GM12801 (cell line): ENCODE data around the gene MYLIP.

Source experiments
- TF ChIP-seq, protein P1 (sequence below): IDR thresholded peaks from one replicate; pipeline ENCODE4 v1.5.1; 2011; ENCODE audit warnings: control low read depth; ENCODE audit not compliant: insufficient read length; ENCODE audit errors: extremely low read depth

The MYLIP gene

DNA sequence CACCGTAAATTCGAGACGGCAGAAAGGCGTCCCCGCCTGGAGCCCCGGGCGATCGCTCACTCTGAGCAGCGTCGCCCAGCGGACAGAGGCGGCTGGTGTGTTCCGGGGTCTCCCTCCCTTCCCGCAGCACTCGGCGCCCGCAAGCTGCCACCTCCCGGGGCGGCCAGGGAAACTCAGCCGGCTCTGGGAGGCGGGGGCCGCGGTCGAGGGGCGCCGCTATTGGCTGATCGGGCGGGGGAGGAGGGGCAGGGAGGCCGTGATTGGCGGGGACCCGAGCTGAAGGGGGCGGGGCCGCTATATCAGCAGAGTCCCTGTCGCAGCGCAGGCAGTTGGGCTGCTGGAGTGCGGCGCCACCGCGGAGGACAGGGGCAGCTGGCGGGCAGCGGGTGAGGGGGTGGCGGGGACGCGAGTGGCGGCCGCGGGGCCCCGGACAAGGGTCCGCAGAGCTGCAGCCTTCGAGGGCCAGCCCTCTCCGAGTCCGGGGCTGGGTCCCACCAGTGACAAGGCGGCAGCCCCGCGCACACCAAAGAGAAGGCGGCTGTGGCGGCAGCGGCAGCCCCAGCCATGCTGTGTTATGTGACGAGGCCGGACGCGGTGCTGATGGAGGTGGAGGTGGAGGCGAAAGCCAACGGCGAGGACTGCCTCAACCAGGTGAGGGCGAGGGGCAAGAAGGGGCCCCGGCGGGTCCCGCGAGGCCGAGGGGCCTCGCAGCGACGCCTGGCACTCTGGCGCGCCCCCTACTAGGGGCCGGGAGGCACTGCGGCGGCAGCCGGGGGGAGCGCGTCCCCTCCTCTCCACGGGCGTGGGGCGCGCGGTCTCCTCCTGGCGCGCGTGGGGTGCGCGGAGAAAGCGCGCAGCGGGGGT is at the start of gene MYLIP:
Gene MYLIP (plus strand): TSS at position 328 of the 864 bp plus-strand sequence. CDS start 237 bp downstream, at position 565.
- TF ChIP-seq, protein P1, sequence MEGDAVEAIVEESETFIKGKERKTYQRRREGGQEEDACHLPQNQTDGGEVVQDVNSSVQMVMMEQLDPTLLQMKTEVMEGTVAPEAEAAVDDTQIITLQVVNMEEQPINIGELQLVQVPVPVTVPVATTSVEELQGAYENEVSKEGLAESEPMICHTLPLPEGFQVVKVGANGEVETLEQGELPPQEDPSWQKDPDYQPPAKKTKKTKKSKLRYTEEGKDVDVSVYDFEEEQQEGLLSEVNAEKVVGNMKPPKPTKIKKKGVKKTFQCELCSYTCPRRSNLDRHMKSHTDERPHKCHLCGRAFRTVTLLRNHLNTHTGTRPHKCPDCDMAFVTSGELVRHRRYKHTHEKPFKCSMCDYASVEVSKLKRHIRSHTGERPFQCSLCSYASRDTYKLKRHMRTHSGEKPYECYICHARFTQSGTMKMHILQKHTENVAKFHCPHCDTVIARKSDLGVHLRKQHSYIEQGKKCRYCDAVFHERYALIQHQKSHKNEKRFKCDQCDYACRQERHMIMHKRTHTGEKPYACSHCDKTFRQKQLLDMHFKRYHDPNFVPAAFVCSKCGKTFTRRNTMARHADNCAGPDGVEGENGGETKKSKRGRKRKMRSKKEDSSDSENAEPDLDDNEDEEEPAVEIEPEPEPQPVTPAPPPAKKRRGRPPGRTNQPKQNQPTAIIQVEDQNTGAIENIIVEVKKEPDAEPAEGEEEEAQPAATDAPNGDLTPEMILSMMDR: no peak

DNA sequence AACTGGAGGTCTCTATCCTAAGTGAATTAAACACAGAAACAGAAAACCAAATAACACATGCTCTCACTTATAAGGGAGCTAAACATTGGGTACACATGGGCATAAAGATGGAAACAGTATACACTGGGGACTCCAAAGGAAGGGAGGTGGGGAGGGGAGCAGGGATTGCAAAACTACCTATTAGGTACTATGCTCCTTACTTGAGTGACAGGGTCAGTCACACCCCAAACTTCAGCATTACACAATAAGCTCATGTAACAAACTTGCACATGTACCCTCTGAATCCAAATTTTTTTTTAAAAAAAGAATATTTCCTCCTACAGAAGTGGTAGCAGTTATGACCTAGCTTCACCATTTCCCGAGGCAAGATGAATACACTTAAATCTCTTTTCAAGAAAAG is 49.5 kb upstream of the MYLIP start:
- TF ChIP-seq, protein P1: no peak

DNA sequence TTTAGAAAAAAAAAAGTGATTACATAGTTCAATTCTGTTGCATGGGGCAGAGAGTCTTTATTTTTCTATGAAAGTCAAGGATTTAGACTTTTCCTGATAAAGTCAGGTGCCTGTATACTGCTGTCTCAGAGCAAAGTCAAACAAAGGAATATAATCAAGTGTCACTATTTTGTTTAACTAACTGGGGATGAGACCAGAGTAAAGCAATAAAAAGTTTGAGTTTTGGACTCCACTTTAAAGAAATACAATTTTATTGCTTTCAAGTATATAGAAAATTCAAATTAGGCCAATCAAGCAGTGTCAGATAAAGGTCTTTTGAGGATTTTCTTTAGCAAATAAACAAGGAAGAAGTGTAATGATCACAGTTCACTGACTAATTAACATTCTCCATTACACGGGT is 48.7 kb upstream of the MYLIP start:
- TF ChIP-seq, protein P1: no peak

DNA sequence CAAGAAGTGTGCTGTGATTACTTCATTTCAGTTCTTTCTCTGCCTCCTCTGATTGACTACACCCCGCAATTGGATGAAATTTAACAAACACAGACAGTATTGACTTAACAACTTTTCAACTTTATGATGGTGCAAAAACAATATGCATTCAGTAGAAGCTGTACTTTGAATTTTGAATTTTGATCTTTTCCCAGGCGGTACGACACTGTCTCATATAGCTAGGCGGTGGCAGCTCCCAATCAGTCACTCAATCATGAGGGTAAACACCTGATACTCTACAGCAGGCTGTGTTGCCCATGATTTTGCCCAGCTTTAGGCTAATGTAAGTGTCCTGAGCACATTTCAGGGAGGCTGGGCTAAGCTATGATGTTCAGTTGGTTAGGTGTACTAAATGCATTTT is 47.6 kb upstream of the MYLIP start:
- TF ChIP-seq, protein P1: no peak

DNA sequence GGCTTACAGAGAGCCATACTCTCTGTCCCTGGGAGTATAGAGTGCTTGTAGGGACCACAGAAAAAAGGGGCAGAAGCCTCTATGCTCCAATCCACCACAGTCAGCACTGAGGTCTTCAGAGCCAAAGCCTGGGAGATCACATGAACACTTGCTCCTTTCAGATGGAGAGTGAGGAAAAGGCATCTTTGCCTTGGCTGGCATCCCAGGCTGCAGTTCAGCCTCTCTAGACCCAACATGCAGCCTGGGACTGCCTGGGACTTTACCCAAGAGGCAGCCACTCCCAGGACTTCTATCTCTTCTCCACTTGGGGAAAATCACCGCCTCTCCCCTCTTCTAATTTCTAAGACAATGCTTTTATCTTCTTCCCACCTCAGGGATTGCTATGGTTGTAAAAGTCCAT is 46.5 kb upstream of the MYLIP start:
- TF ChIP-seq, protein P1: no peak

DNA sequence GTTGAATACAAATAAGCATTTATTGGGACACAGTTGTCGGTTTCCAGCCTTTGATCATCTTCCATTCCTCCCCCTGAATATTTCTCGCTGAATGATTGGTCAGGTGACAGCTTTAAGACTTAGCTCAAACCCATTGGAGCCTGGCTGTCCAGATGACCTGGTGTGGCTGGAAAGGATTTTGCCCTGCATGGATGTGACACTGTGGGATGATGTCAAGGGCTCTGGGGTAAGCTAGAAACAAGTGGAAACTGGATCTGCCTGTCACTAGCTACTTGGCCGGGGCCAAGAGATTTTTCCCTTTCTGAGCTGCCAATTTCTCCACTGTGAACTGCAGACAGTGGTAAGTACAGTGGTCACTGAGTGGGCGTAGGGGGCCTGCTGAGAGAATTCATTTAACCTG is 41.9 kb upstream of the MYLIP start:
- TF ChIP-seq, protein P1: no peak

DNA sequence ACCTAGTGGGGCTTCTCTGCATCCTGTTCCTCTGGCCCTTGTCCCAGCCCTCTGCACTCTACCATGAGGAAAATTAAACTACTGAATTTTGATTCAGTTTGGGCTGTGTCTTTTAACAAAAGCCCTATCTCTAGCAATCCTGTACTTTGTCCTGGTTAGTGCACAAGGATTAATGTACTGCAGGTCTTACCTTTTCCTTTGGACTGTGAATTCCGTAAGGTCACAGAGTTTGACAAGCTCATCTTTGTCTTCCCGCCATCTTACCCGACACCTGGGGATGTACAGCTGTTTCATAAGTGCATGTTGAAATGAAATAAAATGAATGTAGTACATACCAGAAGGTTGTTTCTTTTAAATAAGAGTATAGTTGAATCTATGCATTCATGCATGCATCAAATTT is 41.5 kb upstream of the MYLIP start:
- TF ChIP-seq, protein P1: no peak
